Liver (tissue), 9 donors: ENCODE results near the gene SLC2A14. TPM values are rescaled to one million over a fixed set of nuclear protein-coding genes. Genes with fewer than 3 reads are reported as not detected.

Experiments used
- DNase-seq: peaks from one replicate; pipeline ENCODE4 v3.0.0-alpha.2; 2017; ENCODE audit warnings: low spot score
- H3K27ac ChIP-seq, 2 donors: one replicate each; pipeline ENCODE4 v1.7.0; 2013; ENCODE audit warnings: inconsistent platforms in 2 of 2, low read length in 2 of 2, control low read depth in 1 of 2, low read depth in 1 of 2, mild to moderate bottlenecking in 1 of 2
- H3K27me3 ChIP-seq, 4 donors: one replicate each; pipeline versions ENCODE4 v1.6.1 to v1.7.0; 2013; ENCODE audit warnings: low read length in 3 of 4, inconsistent platforms in 1 of 4, mild to moderate bottlenecking in 1 of 4, moderate library complexity in 1 of 4; ENCODE audit not compliant: control insufficient read depth in 4 of 4, insufficient read depth in 4 of 4
- H3K36me3 ChIP-seq, 4 donors: one replicate each; pipeline versions ENCODE4 v1.6.1 to v1.7.0; 2013; ENCODE audit warnings: low read length in 3 of 4, mild to moderate bottlenecking in 3 of 4, low read depth in 1 of 4, moderate library complexity in 1 of 4; ENCODE audit not compliant: control insufficient read depth in 4 of 4, insufficient read depth in 3 of 4
- H3K4me1 ChIP-seq, 4 donors: one replicate each; pipeline versions ENCODE4 v1.6.1 to v1.7.0; 2013; ENCODE audit warnings: low read length in 3 of 4, mild to moderate bottlenecking in 3 of 4, moderate library complexity in 1 of 4; ENCODE audit not compliant: control insufficient read depth in 4 of 4, insufficient read depth in 4 of 4
- H3K4me3 ChIP-seq, 3 donors: one replicate each; pipeline versions ENCODE4 v1.6.1 to v1.7.0; 2013; ENCODE audit warnings: low read length in 3 of 3, control low read depth in 1 of 3, low read depth in 1 of 3, mild to moderate bottlenecking in 1 of 3
- H3K9ac ChIP-seq, 2 donors: one replicate each; pipeline ENCODE4 v1.7.0; 2013; ENCODE audit warnings: low read length in 2 of 2, mild to moderate bottlenecking in 2 of 2, moderate library complexity in 2 of 2, control low read depth in 1 of 2, low read depth in 1 of 2
- H3K9me3 ChIP-seq, 4 donors: one replicate each; pipeline versions ENCODE4 v1.6.1 to v1.7.0; 2013; ENCODE audit warnings: low read length in 3 of 4; ENCODE audit not compliant: control insufficient read depth in 4 of 4
- ATF3 ChIP-seq: IDR thresholded peaks from 2 replicates; pipeline ENCODE4 v1.6.1; 2016; ENCODE audit warnings: antibody characterized with exemption
- CTCF ChIP-seq: fragments of 150-350 bp; IDR thresholded peaks from 2 replicates; pipeline ENCODE4 v1.5.1; 2017; ENCODE audit warnings: improper control_type of control experiment, low read depth, low read length; ENCODE audit not compliant: missing input control
- EGR1 ChIP-seq, 2 donors: IDR thresholded peaks; 2 replicates each; pipeline ENCODE4 v1.6.1; 2016 to 2018; ENCODE audit warnings: antibody characterized with exemption in 2 of 2, low read depth in 2 of 2
- FOXA1 ChIP-seq: IDR thresholded peaks from 2 replicates; pipeline ENCODE4 v1.6.1; 2016; ENCODE audit warnings: antibody characterized with exemption
- FOXA2 ChIP-seq: IDR thresholded peaks from 2 replicates; pipeline ENCODE4 v1.6.1; 2016; ENCODE audit warnings: antibody characterized with exemption
- GABPA ChIP-seq, 2 donors: IDR thresholded peaks in 1 of 2; conservative IDR thresholded peaks in 1 of 2; 2 replicates each; pipeline ENCODE4 v1.6.1; 2016; ENCODE audit warnings: antibody characterized with exemption in 2 of 2, mild to moderate bottlenecking in 1 of 2, moderate library complexity in 1 of 2
- HNF4A ChIP-seq, 2 donors: conservative IDR thresholded peaks; 2 replicates each; pipeline ENCODE4 v1.6.1; 2016; ENCODE audit warnings: antibody characterized with exemption in 2 of 2, mild to moderate bottlenecking in 2 of 2
- HNF4G ChIP-seq: IDR thresholded peaks from 2 replicates; pipeline ENCODE4 v1.6.1; 2016; ENCODE audit warnings: antibody characterized with exemption
- JUND ChIP-seq, 2 donors: IDR thresholded peaks; 2 replicates each; pipeline ENCODE4 v1.6.1; 2016; ENCODE audit warnings: antibody characterized with exemption in 2 of 2
- MAX ChIP-seq: IDR thresholded peaks from 2 replicates; pipeline ENCODE4 v1.6.1; 2016; ENCODE audit warnings: antibody characterized with exemption
- NR2F2 ChIP-seq: IDR thresholded peaks from 2 replicates; pipeline ENCODE4 v1.6.1; 2016; ENCODE audit warnings: antibody characterized with exemption
- RAD21 ChIP-seq, 2 donors: IDR thresholded peaks; 2 replicates each; pipeline ENCODE4 v1.6.1; 2016; ENCODE audit warnings: antibody characterized with exemption in 2 of 2, mild to moderate bottlenecking in 2 of 2
- REST ChIP-seq: IDR thresholded peaks from 2 replicates; pipeline ENCODE4 v1.6.1; 2016; ENCODE audit warnings: antibody characterized with exemption, mild to moderate bottlenecking
- RXRA ChIP-seq, 2 donors: IDR thresholded peaks; 2 replicates each; pipeline ENCODE4 v1.6.1; 2017 to 2018; ENCODE audit warnings: antibody characterized with exemption in 2 of 2, mild to moderate bottlenecking in 1 of 2
- SP1 ChIP-seq: IDR thresholded peaks from 2 replicates; pipeline ENCODE4 v1.6.1; 2018; ENCODE audit warnings: antibody characterized with exemption, mild to moderate bottlenecking
- TAF1 ChIP-seq: conservative IDR thresholded peaks from 2 replicates; pipeline ENCODE4 v1.6.1; 2016; ENCODE audit warnings: antibody characterized with exemption, mild to moderate bottlenecking
- YY1 ChIP-seq: IDR thresholded peaks from 2 replicates; pipeline ENCODE4 v1.6.1; 2016; ENCODE audit warnings: antibody characterized with exemption, mild to moderate bottlenecking
- ZBTB33 ChIP-seq: IDR thresholded peaks from 2 replicates; pipeline ENCODE4 v1.6.1; 2016; ENCODE audit warnings: antibody characterized with exemption
- WGBS: extraction: QIAGEN DNeasy Blood & Tissue Kit; methylation state at CpG from one replicate; pipeline ENCODE4 v1.1.7; 2013; 5-methylcytosine and 5-hydroxymethylcytosine counted together
- polyA plus RNA-seq, 2 donors: library from polyadenylated mRNA; stranded (reverse) in 1 of 2; unstranded in 1 of 2; fragments of 200-250 nt in 1 of 2; fragments of >200 nt in 1 of 2; fragmentation: Nextera tagmentation in 1 of 2; extraction: Ambion mirVana in 1 of 2; gene quantifications; one replicate each; pipeline versions ENCODE4 v1.2.1 to v1.2.3, GENCODE V29; 2013 to 2015
- total RNA-seq, 2 donors: library from RNA; depleted of rRNA; stranded (reverse); fragments of >200 nt; gene quantifications; one replicate each; pipeline ENCODE4 v1.2.3, GENCODE V29; 2014
- donor health status: healthy.
- donor health status: healthy.
- donor health status: healthy.
- donor health status: healthy.
- donor health status: healthy.

The SLC2A14 gene
- total and polyA plus RNA-seq, 4 donors: 22.7 TPM; not detected in 3

- Histone ChIP-seq H3K4me3 (no peak overlapping the region), H3K36me3 (no peaks in the 10 kb centered on the region), H3K27me3 (no peaks in the 10 kb centered on the region), H3K27ac (no peak overlapping the region), H3K9ac (no peak overlapping the region), H3K4me1 (no peaks in the 10 kb centered on the region), H3K9me3 (no peaks in the 10 kb centered on the region)
- TF ChIP-seq EGR1 (IDR thresholded peaks at IDR 0.05; ENCODE audit: low read depth in 2 of 2): no peak
- TF ChIP-seq NR2F2: no peak
- TF ChIP-seq ATF3: no peak
- no peak for TF ChIP-seq RAD21 (IDR thresholded peaks at IDR 0.05)
- TF ChIP-seq REST: no peak
- no peak for TF ChIP-seq SP1
- TF ChIP-seq MAX: no peak
- no peak for TF ChIP-seq ZBTB33
- no peak for TF ChIP-seq HNF4A (conservative IDR thresholded peaks at IDR 0.05)
- no peak for TF ChIP-seq HNF4G
- TF ChIP-seq TAF1: no peak
- TF ChIP-seq YY1: no peak
- no peak for TF ChIP-seq FOXA1
- TF ChIP-seq RXRA (IDR thresholded peaks at IDR 0.05): no peak
- TF ChIP-seq CTCF: no peak
- no peak for TF ChIP-seq GABPA (IDR thresholded peaks at IDR 0.05 in 1 of 2, conservative IDR thresholded peaks at IDR 0.05 in 1 of 2)
- TF ChIP-seq JUND (IDR thresholded peaks at IDR 0.05): no peak
- TF ChIP-seq FOXA2: no peak
- 31% methylated on average over 4 of the region's 4 CpGs for WGBS
- no peak for DNase-seq
Observed at GRCh38 chr12:7788294-7788660, 84.4 kb downstream of the SLC2A14 start.
